Measurements from ENCODE around the gene ZNRF3. TPM values are rescaled to one million over a fixed set of nuclear protein-coding genes. Genes with fewer than 3 reads are reported as not detected.
A peak's percentile ranks its signal among the peaks of the same experiment; 100 is the strongest.

Gene ZNRF3
- polyA plus RNA-seq, 3 donors: 0.13 TPM; not detected in 2

- Mint-ChIP-seq H3K9me3 (peaks cover 0 to 3% (median 0%) of the 10 kb centered on the region in 7 donors), H3K4me3 (no peak overlapping the region), H3K36me3 (no peaks in the 10 kb centered on the region), H3K27me3 (ENCODE audit: low read depth in 3 of 3) (peaks cover 5 to 10% (median 7%) of the 10 kb centered on the region in 3 donors), H3K4me1 (peaks cover 10% of the 10 kb centered on the region), H3K27ac (peak overlapping the region in 1 of 7 donors; percentile 11)
- H4K20me1 ChIP-seq (ENCODE audit: insufficient read depth, low read length): no peaks in the 10 kb centered on the region
- peaks cover 6 to 8% of the 10 kb centered on the region in 2 donors for H3K4me1 ChIP-seq (ENCODE audit: control insufficient read depth in 1 of 2, insufficient read depth in 2 of 2, low read length in 2 of 2)
- intact Hi-C loops (cut with micrococcal nuclease): loop anchor here in 1 of 2 donors (10.0 kb wide), 1 partner anchor 66 kb away; no protein-coding TSS in a partner anchor
- no peak overlapping the region for H3K27ac ChIP-seq (ENCODE audit: low read depth in 1 of 2, low read length in 2 of 2)
- no peak overlapping the region for H3K4me2 ChIP-seq (replicated peaks; ENCODE audit: extremely low read depth, low read length, poor library complexity, severe bottlenecking)
- DNase-seq: no peak
- H3K79me2 ChIP-seq (ENCODE audit: insufficient read depth, low read length): no peaks in the 10 kb centered on the region
- 81% methylated on average over 2 of the region's 3 CpGs for WGBS (ENCODE audit: insufficient coverage)
- no peak overlapping the region for H3K4me3 ChIP-seq (replicated peaks in 1 of 3; ENCODE audit: low read depth in 2 of 3, low read length in 3 of 3)
- H3K9me3 ChIP-seq (replicated peaks in 1 of 2; ENCODE audit: control insufficient read depth in 1 of 2, insufficient read depth in 1 of 2, low read length in 2 of 2): no peaks in the 10 kb centered on the region
- H3K9ac ChIP-seq (ENCODE audit: insufficient read depth, low read length, poor library complexity, severe bottlenecking): no peak overlapping the region
- peaks cover 2% of the 10 kb centered on the region in 2 donors for H3K27me3 ChIP-seq (ENCODE audit: control insufficient read depth in 2 of 2, insufficient read depth in 2 of 2, low read length in 2 of 2)
- H2AFZ ChIP-seq (ENCODE audit: insufficient read depth, low read depth, low read length, poor library complexity, severe bottlenecking): no peak overlapping the region
- no peak for TF ChIP-seq CTCF (IDR thresholded peaks at IDR 0.05)
- no peaks in the 10 kb centered on the region for H3K36me3 ChIP-seq (replicated peaks in 1 of 2; ENCODE audit: control insufficient read depth in 1 of 2, insufficient read depth in 2 of 2, low read length in 2 of 2)
Measured at GRCh38 chr22:29088809-29089208, 205.4 kb downstream of the ZNRF3 start.

GRCh38 chr22:29089507-29089906, 206.1 kb downstream of the ZNRF3 start:
- DNase-seq: no peak
- no peak overlapping the region for H3K4me3 ChIP-seq (replicated peaks in 1 of 3; ENCODE audit: low read depth in 2 of 3, low read length in 3 of 3)
- Mint-ChIP-seq H3K27me3 (ENCODE audit: low read depth in 3 of 3) (peaks cover 5 to 10% (median 5%) of the 10 kb centered on the region in 3 donors), H3K4me3 (peak overlapping the region in 1 of 2 donors; percentile 43), H3K9me3 (no peaks in the 10 kb centered on the region), H3K4me1 (peaks cover 4% of the 10 kb centered on the region), H3K36me3 (no peaks in the 10 kb centered on the region), H3K27ac (peak overlapping the region in 1 of 7 donors; percentile 33)
- H3K27ac ChIP-seq (ENCODE audit: low read depth in 1 of 2, low read length in 2 of 2): no peak overlapping the region
- no peaks in the 10 kb centered on the region for H3K79me2 ChIP-seq (ENCODE audit: insufficient read depth, low read length)
- H3K9ac ChIP-seq (ENCODE audit: insufficient read depth, low read length, poor library complexity, severe bottlenecking): no peak overlapping the region
- H3K4me2 ChIP-seq (replicated peaks; ENCODE audit: extremely low read depth, low read length, poor library complexity, severe bottlenecking): no peak overlapping the region
- peaks cover 0 to 1% of the 10 kb centered on the region in 2 donors for H3K4me1 ChIP-seq (ENCODE audit: control insufficient read depth in 1 of 2, insufficient read depth in 2 of 2, low read length in 2 of 2)
- H4K20me1 ChIP-seq (ENCODE audit: insufficient read depth, low read length): no peaks in the 10 kb centered on the region
- H2AFZ ChIP-seq (ENCODE audit: insufficient read depth, low read depth, low read length, poor library complexity, severe bottlenecking): no peak overlapping the region
- TF ChIP-seq CTCF (IDR thresholded peaks at IDR 0.05): no peak
- H3K36me3 ChIP-seq (replicated peaks in 1 of 2; ENCODE audit: control insufficient read depth in 1 of 2, insufficient read depth in 2 of 2, low read length in 2 of 2): no peaks in the 10 kb centered on the region
- H3K9me3 ChIP-seq (replicated peaks in 1 of 2; ENCODE audit: control insufficient read depth in 1 of 2, insufficient read depth in 1 of 2, low read length in 2 of 2): no peaks in the 10 kb centered on the region
- 67% methylated on average over 3 of the region's 3 CpGs for WGBS (ENCODE audit: insufficient coverage)
- H3K27me3 ChIP-seq (ENCODE audit: control insufficient read depth in 2 of 2, insufficient read depth in 2 of 2, low read length in 2 of 2): peaks cover 2% of the 10 kb centered on the region in 2 donors
- intact Hi-C loops (cut with micrococcal nuclease): loop anchor here in 1 of 2 donors (10.0 kb wide), 1 partner anchor 65 kb away; no protein-coding TSS in a partner anchor
